Measurements from ENCODE around the gene CERS1.

CERS1 gene

GRCh38 chr19:18853755-18854427 lies 42.1 kb downstream of the CERS1 start:
- no peak for DNase-seq

GRCh38 chr19:18852648-18853047 lies 43.3 kb downstream of the CERS1 start:
- no peak for DNase-seq

- no peak for DNase-seq
Observed at GRCh38 chr19:18851673-18852325, 44.2 kb downstream of the CERS1 start.

- no peak for DNase-seq
Observed at GRCh38 chr19:18850471-18851375, 45.2 kb downstream of the CERS1 start.

GRCh38 chr19:18849838-18850400 lies 46.0 kb downstream of the CERS1 start:
- no peak for DNase-seq

- DNase-seq, result no peak
Observed at GRCh38 chr19:18848878-18849661, 46.9 kb downstream of the CERS1 start.

- no peak for DNase-seq
Observed at GRCh38 chr19:18847549-18848463, 48.2 kb downstream of the CERS1 start.

GRCh38 chr19:18846862-18847548 lies 49.0 kb downstream of the CERS1 start:
- DNase-seq, result peak; percentile 71

- no peak for DNase-seq
Observed at GRCh38 chr19:18845961-18846360, 50.0 kb downstream of the CERS1 start.

- DNase-seq, result no peak
Observed at GRCh38 chr19:18844806-18845329, 51.1 kb downstream of the CERS1 start.

GRCh38 chr19:18843960-18844359 lies 52.0 kb downstream of the CERS1 start:
- no peak for DNase-seq

GRCh38 chr19:18842166-18842565 lies 53.8 kb downstream of the CERS1 start:
- no peak for DNase-seq

GRCh38 chr19:18841400-18841799 lies 54.6 kb downstream of the CERS1 start:
- no peak for DNase-seq

GRCh38 chr19:18840288-18841267 lies 55.4 kb downstream of the CERS1 start:
- DNase-seq, result no peak

- no peak for DNase-seq
Observed at GRCh38 chr19:18839465-18840287, 56.3 kb downstream of the CERS1 start.

- DNase-seq, result no peak
Observed at GRCh38 chr19:18834644-18834984, 61.3 kb downstream of the CERS1 start.

GRCh38 chr19:18833849-18834643 lies 61.9 kb downstream of the CERS1 start:
- DNase-seq, result no peak

- DNase-seq, result no peak
Observed at GRCh38 chr19:18833141-18833476, 62.8 kb downstream of the CERS1 start.
